GM23338 (cell line): ENCODE measurements around the gene SLC7A14. TPM values are rescaled to one million over a fixed set of nuclear protein-coding genes. Genes with fewer than 3 reads are reported as not detected.

Experiments used
- ATAC-seq: fragments of 200-7000 bp; cut with Tn5 transposase; 3 replicates; pipeline ENCODE4 v1.9.1; 2020
- DNase-seq: peaks from one replicate; pipeline ENCODE4 v3.0.0-alpha.2; 2015; ENCODE audit warnings: low spot score
- H2AFZ ChIP-seq: fragments of 200-600 bp; sonication (generic); 2 replicates; pipeline ENCODE4 v1.8.0; 2016; ENCODE audit warnings: antibody characterized with exemption, mild to moderate bottlenecking, moderate library complexity
- H3F3A ChIP-seq: fragments of 200-600 bp; sonication (generic); replicated peaks from 2 replicates; pipeline ENCODE4 v1.8.0; 2017; ENCODE audit warnings: antibody characterized with exemption, mixed run types, low read depth
- H3K27ac ChIP-seq: fragments of 200-600 bp; sonication (generic); 2 replicates; pipeline ENCODE4 v1.6.1; 2016; ENCODE audit warnings: low read depth
- H3K27me3 ChIP-seq: fragments of 200-600 bp; sonication (generic); 2 replicates; pipeline ENCODE4 v1.8.0; 2016; ENCODE audit warnings: mild to moderate bottlenecking, mixed run types, moderate library complexity; ENCODE audit not compliant: insufficient read depth
- H3K36me3 ChIP-seq: fragments of 200-600 bp; sonication (generic); 2 replicates; pipeline ENCODE4 v1.8.0; 2016; ENCODE audit warnings: mild to moderate bottlenecking; ENCODE audit not compliant: insufficient read depth
- H3K4me1 ChIP-seq: fragments of 200-600 bp; sonication (generic); 2 replicates; pipeline ENCODE4 v1.8.0; 2016; ENCODE audit warnings: mild to moderate bottlenecking, moderate library complexity; ENCODE audit not compliant: insufficient read depth
- H3K4me2 ChIP-seq: fragments of 200-600 bp; sonication (generic); 2 replicates; pipeline ENCODE4 v1.7.1; 2017; ENCODE audit warnings: mixed run types
- H3K4me3 ChIP-seq: fragments of 200-600 bp; sonication (generic); 2 replicates; pipeline ENCODE4 v1.6.1; 2016; ENCODE audit warnings: mixed run types
- H3K79me2 ChIP-seq: fragments of 200-600 bp; sonication (generic); replicated peaks from 2 replicates; pipeline ENCODE4 v1.8.0; 2017; ENCODE audit warnings: mild to moderate bottlenecking; ENCODE audit not compliant: insufficient read depth
- H3K9me2 ChIP-seq: fragments of 200-600 bp; sonication (generic); 2 replicates; pipeline ENCODE4 v1.8.0; 2017; ENCODE audit not compliant: insufficient read depth
- H4K20me1 ChIP-seq: fragments of 200-600 bp; sonication (generic); replicated peaks from 2 replicates; pipeline ENCODE4 v1.8.0; 2017; ENCODE audit warnings: mild to moderate bottlenecking; ENCODE audit not compliant: insufficient read depth
- H3K27ac Mint-ChIP-seq: 2 replicates; pipeline ENCODE4 v1.8.0; 2020; ENCODE audit warnings: inconsistent platforms, mild to moderate bottlenecking, moderate library complexity, mixed read lengths
- H3K27me3 Mint-ChIP-seq: 3 replicates; pipeline ENCODE4 v1.8.0; 2022; ENCODE audit warnings: low read depth, mild to moderate bottlenecking, moderate library complexity, mixed read lengths, inconsistent platforms; ENCODE audit not compliant: insufficient read depth, poor library complexity
- H3K36me3 Mint-ChIP-seq: 3 replicates; pipeline ENCODE4 v1.8.0; 2021; ENCODE audit warnings: low read depth, mild to moderate bottlenecking, inconsistent platforms, moderate library complexity, mixed read lengths
- H3K4me1 Mint-ChIP-seq: 3 replicates; pipeline ENCODE4 v1.8.0; 2020; ENCODE audit warnings: mild to moderate bottlenecking, inconsistent platforms, mixed read lengths
- H3K4me3 Mint-ChIP-seq: 3 replicates; pipeline ENCODE4 v1.8.0; 2021; ENCODE audit warnings: moderate library complexity, mild to moderate bottlenecking, inconsistent platforms, mixed read lengths
- H3K9me3 Mint-ChIP-seq: 3 replicates; pipeline ENCODE4 v1.8.0; 2020; ENCODE audit warnings: moderate library complexity, mild to moderate bottlenecking, inconsistent platforms, mixed read lengths
- CREB1 ChIP-seq: fragments of 250-450 bp; sonication (Bioruptor Pico); IDR thresholded peaks from 2 replicates; pipeline ENCODE4 v1.5.0; 2020; ENCODE audit warnings: low read depth, mild to moderate bottlenecking, moderate library complexity
- ETS1 ChIP-seq: IDR thresholded peaks from 2 replicates; pipeline ENCODE4 v1.6.1; 2016; ENCODE audit warnings: antibody characterized with exemption
- EZH2 ChIP-seq: fragments of 200-600 bp; sonication (generic); IDR thresholded peaks from one replicate; pipeline ENCODE4 v1.8.0; 2017; ENCODE audit warnings: antibody characterized with exemption, mild to moderate bottlenecking, low read depth; ENCODE audit not compliant: unreplicated experiment
- EZH2phosphoT487 ChIP-seq: fragments of 200-600 bp; sonication (generic); IDR thresholded peaks from one replicate; pipeline ENCODE4 v1.8.1; 2018; ENCODE audit warnings: antibody characterized with exemption; ENCODE audit not compliant: unreplicated experiment
- JUNB ChIP-seq: IDR thresholded peaks from one replicate; pipeline ENCODE4 v1.6.1; 2016; ENCODE audit warnings: antibody characterized with exemption; ENCODE audit not compliant: unreplicated experiment
- NANOG ChIP-seq: IDR thresholded peaks from 2 replicates; pipeline ENCODE4 v1.6.1; 2016; ENCODE audit warnings: antibody characterized with exemption, borderline replicate concordance
- POLR2AphosphoS5 ChIP-seq: IDR thresholded peaks from 2 replicates; pipeline ENCODE4 v1.6.1; 2016; ENCODE audit warnings: antibody characterized with exemption, low read depth
- STAT1 ChIP-seq: IDR thresholded peaks from one replicate; pipeline ENCODE4 v1.6.1; 2016; ENCODE audit warnings: antibody characterized with exemption; ENCODE audit not compliant: unreplicated experiment
- ZNF114 ChIP-seq: fragments of 250-450 bp; sonication (Bioruptor Pico); IDR thresholded peaks from 2 replicates; pipeline ENCODE4 v1.5.0; 2020; ENCODE audit warnings: mild to moderate bottlenecking, moderate library complexity
- ZNF331 ChIP-seq: fragments of 250-450 bp; sonication (Bioruptor Pico); IDR thresholded peaks from 2 replicates; pipeline ENCODE4 v1.5.0; 2020; ENCODE audit warnings: low read depth, mild to moderate bottlenecking, moderate library complexity
- ZNF462 ChIP-seq: fragments of 250-450 bp; sonication (Bioruptor Pico); IDR thresholded peaks from 2 replicates; pipeline ENCODE4 v1.5.0; 2020; ENCODE audit warnings: mild to moderate bottlenecking, moderate library complexity
- polyA plus RNA-seq: library from polyadenylated mRNA; unstranded; fragments of >200 nt; fragmentation: Nextera tagmentation; extraction: Ambion mirVana; gene quantifications from 2 replicates; pipeline ENCODE4 v1.2.1, GENCODE V29; 2016
- total RNA-seq: library from RNA; depleted of rRNA; stranded (reverse); fragments of >200 nt; shearing (Covaris generic); gene quantifications from 2 replicates; pipeline ENCODE4 v1.2.3, GENCODE V29; 2014
- TF ChIP-seq, protein P1 (sequence below), 2 experiments: fragments of 200-600 bp in 1 of 2; sonication (generic) in 1 of 2; conservative IDR thresholded peaks; 2 replicates each; pipeline versions ENCODE4 v1.5.1 to v1.6.1; 2016 to 2017; ENCODE audit warnings: antibody characterized with exemption in 2 of 2, low read depth in 2 of 2, mild to moderate bottlenecking in 2 of 2, moderate library complexity in 1 of 2
- TF ChIP-seq, protein P2 (sequence below): IDR thresholded peaks from one replicate; pipeline ENCODE4 v1.6.1; 2018; ENCODE audit warnings: antibody characterized with exemption; ENCODE audit not compliant: unreplicated experiment

SLC7A14 gene
- total and polyA plus RNA-seq, 2 experiments from 2014 or later: 0.49 to 0.82 TPM

DNA sequence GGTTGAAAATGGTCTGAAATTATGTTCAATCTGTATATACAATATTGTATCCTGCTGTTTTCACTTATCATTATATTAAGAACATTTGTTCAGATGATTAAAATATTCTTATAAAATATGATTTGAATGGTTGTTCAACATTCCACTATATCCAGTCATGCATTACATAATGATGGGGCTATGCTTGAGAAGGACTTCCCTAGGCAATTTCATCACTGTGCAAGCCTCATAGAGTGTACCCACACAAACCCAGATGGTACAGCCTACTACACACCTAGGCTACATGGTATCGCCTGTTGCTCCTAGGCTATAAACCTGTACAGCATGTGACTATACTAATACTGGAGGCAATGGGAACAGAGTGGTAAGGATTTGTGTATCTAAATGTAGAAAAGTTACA, 30.5 kb downstream of the SLC7A14 start:
- H3K4me1 Mint-ChIP-seq: no peaks in the 10 kb centered on the region
- H4K20me1 ChIP-seq: no peaks in the 10 kb centered on the region; the same call in 1 of the 2 replicates
- no peaks in the 10 kb centered on the region for H3K27me3 ChIP-seq
- no peaks in the 10 kb centered on the region for H3K4me1 ChIP-seq
- no peak overlapping the region for H3K4me3 Mint-ChIP-seq
- H3F3A ChIP-seq: no peaks in the 10 kb centered on the region
- no peaks in the 10 kb centered on the region for H3K9me2 ChIP-seq
- H3K27ac Mint-ChIP-seq: no peak overlapping the region
- TF ChIP-seq POLR2AphosphoS5 (no peak), STAT1 (no peak), CREB1 (no peak), ETS1 (no peak), ZNF114 (CRISPR knock-in tag) (no peak), ZNF331 (no peak), EZH2phosphoT487 (no peak), NANOG (no peak), EZH2 (no peak), ZNF462 (CRISPR knock-in tag) (no peak), JUNB (no peak)
- TF ChIP-seq, protein P1, sequence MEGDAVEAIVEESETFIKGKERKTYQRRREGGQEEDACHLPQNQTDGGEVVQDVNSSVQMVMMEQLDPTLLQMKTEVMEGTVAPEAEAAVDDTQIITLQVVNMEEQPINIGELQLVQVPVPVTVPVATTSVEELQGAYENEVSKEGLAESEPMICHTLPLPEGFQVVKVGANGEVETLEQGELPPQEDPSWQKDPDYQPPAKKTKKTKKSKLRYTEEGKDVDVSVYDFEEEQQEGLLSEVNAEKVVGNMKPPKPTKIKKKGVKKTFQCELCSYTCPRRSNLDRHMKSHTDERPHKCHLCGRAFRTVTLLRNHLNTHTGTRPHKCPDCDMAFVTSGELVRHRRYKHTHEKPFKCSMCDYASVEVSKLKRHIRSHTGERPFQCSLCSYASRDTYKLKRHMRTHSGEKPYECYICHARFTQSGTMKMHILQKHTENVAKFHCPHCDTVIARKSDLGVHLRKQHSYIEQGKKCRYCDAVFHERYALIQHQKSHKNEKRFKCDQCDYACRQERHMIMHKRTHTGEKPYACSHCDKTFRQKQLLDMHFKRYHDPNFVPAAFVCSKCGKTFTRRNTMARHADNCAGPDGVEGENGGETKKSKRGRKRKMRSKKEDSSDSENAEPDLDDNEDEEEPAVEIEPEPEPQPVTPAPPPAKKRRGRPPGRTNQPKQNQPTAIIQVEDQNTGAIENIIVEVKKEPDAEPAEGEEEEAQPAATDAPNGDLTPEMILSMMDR (conservative IDR thresholded peaks at IDR 0.05; ENCODE audit: low read depth in 2 of 2): no peak
- TF ChIP-seq, protein P2, sequence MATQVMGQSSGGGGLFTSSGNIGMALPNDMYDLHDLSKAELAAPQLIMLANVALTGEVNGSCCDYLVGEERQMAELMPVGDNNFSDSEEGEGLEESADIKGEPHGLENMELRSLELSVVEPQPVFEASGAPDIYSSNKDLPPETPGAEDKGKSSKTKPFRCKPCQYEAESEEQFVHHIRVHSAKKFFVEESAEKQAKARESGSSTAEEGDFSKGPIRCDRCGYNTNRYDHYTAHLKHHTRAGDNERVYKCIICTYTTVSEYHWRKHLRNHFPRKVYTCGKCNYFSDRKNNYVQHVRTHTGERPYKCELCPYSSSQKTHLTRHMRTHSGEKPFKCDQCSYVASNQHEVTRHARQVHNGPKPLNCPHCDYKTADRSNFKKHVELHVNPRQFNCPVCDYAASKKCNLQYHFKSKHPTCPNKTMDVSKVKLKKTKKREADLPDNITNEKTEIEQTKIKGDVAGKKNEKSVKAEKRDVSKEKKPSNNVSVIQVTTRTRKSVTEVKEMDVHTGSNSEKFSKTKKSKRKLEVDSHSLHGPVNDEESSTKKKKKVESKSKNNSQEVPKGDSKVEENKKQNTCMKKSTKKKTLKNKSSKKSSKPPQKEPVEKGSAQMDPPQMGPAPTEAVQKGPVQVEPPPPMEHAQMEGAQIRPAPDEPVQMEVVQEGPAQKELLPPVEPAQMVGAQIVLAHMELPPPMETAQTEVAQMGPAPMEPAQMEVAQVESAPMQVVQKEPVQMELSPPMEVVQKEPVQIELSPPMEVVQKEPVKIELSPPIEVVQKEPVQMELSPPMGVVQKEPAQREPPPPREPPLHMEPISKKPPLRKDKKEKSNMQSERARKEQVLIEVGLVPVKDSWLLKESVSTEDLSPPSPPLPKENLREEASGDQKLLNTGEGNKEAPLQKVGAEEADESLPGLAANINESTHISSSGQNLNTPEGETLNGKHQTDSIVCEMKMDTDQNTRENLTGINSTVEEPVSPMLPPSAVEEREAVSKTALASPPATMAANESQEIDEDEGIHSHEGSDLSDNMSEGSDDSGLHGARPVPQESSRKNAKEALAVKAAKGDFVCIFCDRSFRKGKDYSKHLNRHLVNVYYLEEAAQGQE: no peak
- no peaks in the 10 kb centered on the region for H3K36me3 Mint-ChIP-seq
- no peak overlapping the region for H3K4me2 ChIP-seq
- no peaks in the 10 kb centered on the region for H3K79me2 ChIP-seq
- H3K4me3 ChIP-seq: no peak overlapping the region
- no peak overlapping the region for H3K27ac ChIP-seq
- no peak overlapping the region for H2AFZ ChIP-seq
- ATAC-seq: no peak
- H3K36me3 ChIP-seq: no peaks in the 10 kb centered on the region
- no peaks in the 10 kb centered on the region for H3K9me3 Mint-ChIP-seq
- DNase-seq: no peak
- H3K27me3 Mint-ChIP-seq: no peaks in the 10 kb centered on the region
